ENCODE data around the gene CHPT1. TPM values are rescaled to one million over a fixed set of nuclear protein-coding genes. Genes with fewer than 3 reads are reported as not detected.

Gene CHPT1
- polyA plus RNA-seq (2012; ENCODE audit: insufficient read depth, insufficient read length, low read depth), result 26.0 TPM

GRCh38 chr12:101697197-101697929, at the start of gene CHPT1:
CHPT1 (plus strand) TSS chr12:101697640; CDS start chr12:101697862, 222 bp downstream.
- Histone ChIP-seq H3K36me3 (peaks cover 5% of the 10 kb centered on the region; the same call in 1 of the 2 replicates), H3K27me3 (no peaks in the 10 kb centered on the region), H3K4me3 (ENCODE audit: low read depth, low read length) (peak within 1 kb of the TSS; percentile 83), H3K9me3 (no peaks in the 10 kb centered on the region), H3K4me1 (peaks cover 3% of the 10 kb centered on the region; the same call in 1 of the 2 replicates)
- DNase-seq, result peak; percentile 83
- TF ChIP-seq CTCF (IDR thresholded peaks at IDR 0.05; ENCODE audit: low read depth, low read length), result no peak

- no peaks in the 10 kb centered on the region for H3K9me3 ChIP-seq
- no peaks in the 10 kb centered on the region for H3K36me3 ChIP-seq
- no peaks in the 10 kb centered on the region for H3K4me1 ChIP-seq
- H3K27me3 ChIP-seq, result no peaks in the 10 kb centered on the region
- no peak for TF ChIP-seq CTCF (IDR thresholded peaks at IDR 0.05; ENCODE audit: low read depth, low read length)
- DNase-seq, result no peak
- H3K4me3 ChIP-seq (ENCODE audit: low read depth, low read length), result no peak overlapping the region
These were observed 49.7 kb upstream of the CHPT1 start for GRCh38 chr12:101647711-101648110.

- no peak for DNase-seq
- no peaks in the 10 kb centered on the region for H3K27me3 ChIP-seq
- TF ChIP-seq CTCF (IDR thresholded peaks at IDR 0.05; ENCODE audit: low read depth, low read length), result no peak
These were observed 49.2 kb upstream of the CHPT1 start for GRCh38 chr12:101648195-101648594.

GRCh38 chr12:101650346-101651117, 46.9 kb upstream of the CHPT1 start:
- Histone ChIP-seq H3K4me3 (ENCODE audit: low read depth, low read length) (no peak overlapping the region), H3K4me1 (no peaks in the 10 kb centered on the region), H3K36me3 (no peaks in the 10 kb centered on the region), H3K27me3 (no peaks in the 10 kb centered on the region), H3K9me3 (no peaks in the 10 kb centered on the region)
- no peak for DNase-seq
- TF ChIP-seq CTCF (IDR thresholded peaks at IDR 0.05; ENCODE audit: low read depth, low read length), result no peak

More at GRCh38 chr12:101648195-101648594, 49.2 kb upstream of the CHPT1 start:
- no peak overlapping the region for H3K4me3 ChIP-seq (ENCODE audit: low read depth, low read length)
- no peaks in the 10 kb centered on the region for H3K36me3 ChIP-seq
- no peaks in the 10 kb centered on the region for H3K9me3 ChIP-seq
- H3K4me1 ChIP-seq, result no peaks in the 10 kb centered on the region

GRCh38 chr12:101653030-101653429, 44.4 kb upstream of the CHPT1 start:
- Histone ChIP-seq H3K4me3 (ENCODE audit: low read depth, low read length) (no peak overlapping the region), H3K36me3 (no peaks in the 10 kb centered on the region), H3K27me3 (no peaks in the 10 kb centered on the region), H3K9me3 (no peaks in the 10 kb centered on the region), H3K4me1 (no peaks in the 10 kb centered on the region)
- TF ChIP-seq CTCF (IDR thresholded peaks at IDR 0.05; ENCODE audit: low read depth, low read length), result no peak
- DNase-seq, result no peak
